HepG2 (cell line): ENCODE data around the gene NOB1. TPM values are rescaled to one million over a fixed set of nuclear protein-coding genes. Genes with fewer than 3 reads are reported as not detected.

Experiments used
- AGO2 ChIP-seq: fragments of 200-400 bp; formaldehyde crosslinking; optimal IDR thresholded peaks from 2 replicates; pipeline ENCODE3; 2017; ENCODE audit warnings: mild to moderate bottlenecking, low read depth, low read length, moderate library complexity
- ARNT2 ChIP-seq: sonication (generic); formaldehyde crosslinking; IDR thresholded peaks from 2 replicates; pipeline ENCODE4 v1.8.0; 2022; ENCODE audit warnings: mild to moderate bottlenecking, low read depth, missing genetic modification reagents, moderate library complexity
- ATF6 ChIP-seq: sonication (generic); formaldehyde crosslinking; conservative IDR thresholded peaks from 2 replicates; pipeline ENCODE4 v1.4.0; 2020; ENCODE audit warnings: missing genetic modification reagents
- FOXO1 ChIP-seq: sonication (generic); formaldehyde crosslinking; IDR thresholded peaks from 2 replicates; pipeline ENCODE4 v1.4.0; 2020; ENCODE audit warnings: missing genetic modification reagents
- HMGXB3 ChIP-seq: sonication (generic); formaldehyde crosslinking; IDR thresholded peaks from 2 replicates; pipeline ENCODE4 v1.4.0; 2020; ENCODE audit warnings: missing genetic modification reagents, borderline replicate concordance
- HOXA5 ChIP-seq: sonication (generic); formaldehyde crosslinking; IDR thresholded peaks from 2 replicates; pipeline ENCODE4 v1.4.0; 2020; ENCODE audit warnings: missing genetic modification reagents
- PRMT3 ChIP-seq: sonication (generic); formaldehyde crosslinking; IDR thresholded peaks from 2 replicates; pipeline ENCODE4 v1.8.1; 2022; ENCODE audit warnings: low read depth, mild to moderate bottlenecking, moderate library complexity, missing genetic modification reagents, borderline replicate concordance
- RBM22 ChIP-seq: fragments of 200-400 bp; formaldehyde crosslinking; optimal IDR thresholded peaks from 2 replicates; pipeline ENCODE3; 2017; ENCODE audit warnings: mild to moderate bottlenecking, low read length, moderate library complexity
- TBL1XR1 ChIP-seq: fragments of 150-350 bp; IDR thresholded peaks from 2 replicates; pipeline ENCODE4 v1.6.1; 2014; ENCODE audit warnings: borderline replicate concordance, low read length; ENCODE audit not compliant: partially characterized antibody
- THAP8 ChIP-seq: sonication (generic); formaldehyde crosslinking; IDR thresholded peaks from 2 replicates; pipeline ENCODE4 v1.5.1; 2020; ENCODE audit warnings: missing genetic modification reagents, mild to moderate bottlenecking, borderline replicate concordance
- ZBTB46 ChIP-seq: sonication (generic); formaldehyde crosslinking; IDR thresholded peaks from 2 replicates; pipeline ENCODE4 v1.4.0; 2020; ENCODE audit warnings: mild to moderate bottlenecking, missing genetic modification reagents, borderline replicate concordance
- ZNF556 ChIP-seq: sonication (generic); formaldehyde crosslinking; IDR thresholded peaks from 2 replicates; pipeline ENCODE4 v1.4.0; 2020; ENCODE audit warnings: mild to moderate bottlenecking, missing genetic modification reagents, borderline replicate concordance
- ZNF800 ChIP-seq: sonication (generic); formaldehyde crosslinking; IDR thresholded peaks from 2 replicates; pipeline ENCODE4 v1.4.0; 2020; ENCODE audit warnings: missing genetic modification reagents
- polyA plus RNA-seq, 8 experiments: library from polyadenylated mRNA; depleted of rRNA in 3 of 8; stranded (reverse) in 7 of 8; unstranded in 1 of 8; fragments of >200 nt; fragmentation: Illumina TruSeq in 4 of 8; extraction: Trizol in 4 of 8; gene quantifications; 2 replicates each; pipeline versions ENCODE4 v1.2.1 to v1.2.3, GENCODE V29; 2011 to 2016; ENCODE audit warnings: low read depth in 4 of 8, missing spikeins in 1 of 8, mixed read lengths in 1 of 8; ENCODE audit not compliant: insufficient read depth in 1 of 8
- total RNA-seq, 5 experiments: library from RNA; depleted of rRNA; stranded (reverse); fragments of >200 nt; fragmentation: Illumina TruSeq; extraction: Trizol; gene quantifications; 2 replicates each; pipeline ENCODE4 v1.2.3, GENCODE V29; 2016; ENCODE audit warnings: low read depth in 1 of 5

The NOB1 gene
- total and polyA plus RNA-seq, 2 of the 13 experiments (the other 11 are each of a cell fraction or from before 2014, with no cell fraction given), result 47.1 to 162 TPM

GRCh38 chr16:69726313-69727060 lies 28.2 kb downstream of the NOB1 start, which contains the start of gene NQO1 (continued):
- no peak for TF ChIP-seq ZBTB46
- peak; percentile 83 for TF ChIP-seq AGO2
- TF ChIP-seq THAP8, result no peak
- no peak for TF ChIP-seq ATF6 (CRISPR knock-in tag)
- 0 out of 2 replicates have a peak, but pooled peaks have one; percentile 1 for TF ChIP-seq ARNT2
- TF ChIP-seq FOXO1 (CRISPR knock-in tag), result peak; percentile 7; the same call in 1 of the 2 replicates
- TF ChIP-seq HMGXB3 (CRISPR knock-in tag), result peak; percentile 61; the same call in 1 of the 2 replicates
- TF ChIP-seq ZNF800 (CRISPR knock-in tag), result 0 out of 2 replicates have a peak, but pooled peaks have one; percentile 61
- peak; percentile 32; the same call in 1 of the 2 replicates for TF ChIP-seq ZNF556 (CRISPR knock-in tag)
- peak; percentile 67; the same call in 1 of the 2 replicates for TF ChIP-seq HOXA5
- peak; percentile 89 for TF ChIP-seq RBM22
- TF ChIP-seq PRMT3 (CRISPR knock-in tag), result no peak
- no peak for TF ChIP-seq TBL1XR1
